HG02885 (cell line): ENCODE results near the gene KCNIP1.
"Not testable (repeated sequence)": the region's sequence is repeated elsewhere in the genome, so short reads cannot be mapped to it uniquely, and the experiment has no call there.

ENCODE experiments used
- ATAC-seq: cut with Tn5 transposase; IDR thresholded peaks from one replicate; pipeline ENCODE4 v1.9.1; 2021; ENCODE audit warnings: mild to moderate bottlenecking; ENCODE audit not compliant: unreplicated experiment, poor library complexity

KCNIP1 gene

GRCh38 chr5:170533383-170533782 is 29.6 kb downstream of the KCNIP1 start:
- ATAC-seq, result no peak

- ATAC-seq, result no peak
Observed at GRCh38 chr5:170534177-170534576, 30.4 kb downstream of the KCNIP1 start.

DNA sequence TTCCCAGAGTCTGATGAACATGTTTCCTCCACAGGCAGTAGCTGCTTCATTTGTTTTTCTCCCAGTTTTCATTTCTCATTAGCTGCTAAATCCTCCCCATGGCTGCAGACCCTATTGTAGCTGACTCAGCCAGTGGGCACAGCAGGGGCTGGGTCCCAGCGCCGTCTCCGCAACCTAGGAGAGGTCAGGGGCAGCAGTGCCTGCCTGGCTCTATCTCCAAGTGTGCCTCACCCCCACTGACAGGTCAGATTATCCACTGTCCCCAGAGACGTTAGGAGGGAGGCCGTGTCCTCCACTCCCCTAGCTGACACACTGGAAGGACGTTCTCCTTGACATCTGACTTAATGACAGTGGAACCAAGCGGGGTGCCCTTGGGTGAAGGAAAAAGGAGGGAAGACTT is 31.1 kb downstream of the KCNIP1 start:
- ATAC-seq, result no peak

DNA sequence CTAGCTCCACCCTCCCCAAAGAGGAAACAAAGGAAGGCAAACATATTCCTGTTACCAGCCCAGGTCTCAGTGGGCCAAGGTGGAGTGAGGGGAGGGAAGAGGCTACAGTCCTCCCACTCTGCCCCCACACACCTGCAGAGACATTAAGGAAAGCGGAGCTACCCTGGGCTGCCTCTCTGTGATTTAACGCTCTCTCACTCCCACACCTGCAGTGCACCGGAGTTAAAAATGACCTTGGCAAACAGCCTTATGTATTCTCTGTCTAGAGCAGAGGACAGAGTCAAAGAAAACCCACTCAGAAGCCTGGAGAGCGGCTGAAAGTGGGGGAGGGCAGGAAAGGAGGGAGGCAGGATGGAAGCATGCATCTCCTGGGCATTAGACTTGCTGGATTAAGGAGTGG is 32.7 kb downstream of the KCNIP1 start:
- no peak for ATAC-seq

- ATAC-seq, result no peak
Observed at GRCh38 chr5:170537451-170538095, 33.8 kb downstream of the KCNIP1 start.

- ATAC-seq, result no peak
Observed at GRCh38 chr5:170538096-170538465, 34.3 kb downstream of the KCNIP1 start.

DNA sequence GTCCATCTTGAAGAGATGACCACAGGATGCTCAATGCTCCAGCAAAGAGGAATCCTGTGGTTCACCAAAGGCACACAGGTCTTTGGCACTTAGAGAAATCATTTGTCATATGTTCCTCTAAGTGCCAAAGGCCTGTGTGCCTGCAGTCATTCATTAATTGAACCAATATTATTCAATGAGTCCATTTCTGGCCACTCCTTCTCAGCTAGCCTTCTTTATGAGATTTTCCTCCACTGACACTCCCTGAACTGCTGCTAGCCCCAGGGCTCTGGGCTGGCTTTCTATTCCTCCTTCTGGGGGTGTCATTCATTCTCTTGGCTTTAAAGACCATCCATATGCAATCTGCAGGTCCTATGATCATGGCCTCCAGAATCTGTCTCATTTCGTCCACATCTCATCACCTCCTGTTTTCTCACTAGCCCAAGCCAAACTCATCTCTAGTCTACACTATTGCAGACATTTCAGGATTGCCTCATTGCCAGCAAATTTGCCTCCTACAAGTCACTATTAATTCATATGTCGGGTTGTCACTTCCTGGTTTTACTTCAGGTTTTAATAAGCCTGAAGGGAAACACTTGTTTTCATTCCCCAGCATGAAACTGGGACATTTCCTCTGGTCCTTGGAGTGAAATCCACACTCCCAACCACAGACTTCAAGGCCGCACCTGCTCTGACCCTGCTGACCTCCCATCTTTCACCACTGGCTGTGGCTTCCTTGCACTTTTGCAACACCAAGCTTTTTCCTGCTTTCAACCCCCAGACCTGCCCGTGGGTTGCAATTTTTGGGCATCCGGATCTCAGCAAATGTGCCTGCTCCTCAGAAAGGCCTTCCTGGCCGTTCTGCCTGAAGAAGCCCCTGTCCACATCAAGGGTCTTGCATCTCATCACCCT is 35.1 kb downstream of the KCNIP1 start:
- ATAC-seq, result no peak

DNA sequence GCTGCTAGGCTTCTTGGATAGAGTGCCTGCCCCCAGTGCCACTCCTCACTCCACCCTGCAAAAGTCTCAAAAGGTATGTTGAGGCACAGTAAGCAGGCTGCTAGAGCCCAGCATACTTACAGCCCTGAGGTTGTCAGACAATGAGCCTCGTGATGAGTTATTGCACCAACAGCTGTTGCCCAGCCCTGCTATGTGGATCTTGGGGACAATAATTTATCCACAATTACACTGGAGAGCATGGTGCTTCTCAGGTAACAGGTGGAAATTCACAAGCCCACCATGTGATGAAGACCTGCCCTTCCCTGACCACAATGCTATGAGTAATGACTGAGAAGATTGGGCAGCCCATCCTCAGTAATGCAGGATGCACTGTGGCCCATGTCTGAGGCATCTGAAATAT is 36.5 kb downstream of the KCNIP1 start:
- ATAC-seq, result no peak

DNA sequence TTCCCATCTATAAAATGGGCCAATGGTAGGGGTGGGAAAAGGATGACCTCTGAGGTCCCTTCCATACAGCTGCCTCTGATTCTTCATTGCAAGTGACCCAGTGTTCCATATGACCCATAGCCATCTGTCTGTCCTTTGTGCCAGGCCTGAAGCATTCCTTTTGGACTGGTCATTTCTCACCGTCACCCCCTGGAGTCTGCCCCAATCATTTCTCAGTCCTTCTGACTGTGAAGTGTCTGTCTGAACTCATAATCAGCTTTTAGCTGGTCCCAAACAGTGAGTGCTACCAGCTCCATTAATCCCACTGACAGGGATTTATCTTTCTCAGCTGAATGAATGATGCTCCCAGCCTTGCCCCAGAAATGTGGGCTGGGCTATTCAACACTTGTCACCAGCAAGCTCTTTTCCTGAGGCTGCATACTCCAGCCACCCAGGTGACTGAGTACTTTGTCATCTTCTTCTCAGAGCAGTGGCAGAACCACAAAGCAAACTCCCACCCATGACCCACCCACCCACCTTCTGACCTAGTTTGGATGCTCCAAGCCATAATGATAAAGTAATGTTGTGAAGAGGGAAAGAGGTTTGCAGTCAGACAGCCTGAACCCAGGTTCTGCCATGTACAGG is 37.4 kb downstream of the KCNIP1 start:
- ATAC-seq, result no peak

DNA sequence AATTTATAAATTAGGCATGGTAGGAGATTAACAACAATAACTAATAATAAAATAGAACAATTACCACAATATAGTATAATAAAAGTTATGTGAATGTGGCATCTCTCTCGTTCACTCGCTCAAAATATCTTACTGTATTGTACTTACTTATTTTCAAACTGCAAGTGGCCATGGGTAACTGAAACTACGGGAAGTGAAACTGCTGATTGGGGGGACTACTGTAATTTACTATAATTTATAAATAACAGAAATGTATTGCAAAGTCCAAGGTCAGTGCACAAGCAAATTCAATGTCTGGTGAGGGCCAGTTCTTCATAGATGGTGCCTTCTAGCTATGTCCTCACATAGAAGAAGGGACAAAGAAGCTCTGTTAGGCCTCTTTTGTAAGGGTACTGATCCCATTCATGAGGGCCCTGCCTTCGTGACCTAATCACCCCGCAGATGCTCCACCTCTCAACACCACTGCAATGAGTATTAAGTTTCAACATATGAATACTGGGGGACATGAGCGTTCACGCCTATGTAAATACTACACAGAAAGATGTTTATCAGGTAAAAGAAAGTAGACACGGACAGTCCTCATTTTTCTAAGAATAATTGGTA is 39.0 kb downstream of the KCNIP1 start:
- ATAC-seq, result no peak

DNA sequence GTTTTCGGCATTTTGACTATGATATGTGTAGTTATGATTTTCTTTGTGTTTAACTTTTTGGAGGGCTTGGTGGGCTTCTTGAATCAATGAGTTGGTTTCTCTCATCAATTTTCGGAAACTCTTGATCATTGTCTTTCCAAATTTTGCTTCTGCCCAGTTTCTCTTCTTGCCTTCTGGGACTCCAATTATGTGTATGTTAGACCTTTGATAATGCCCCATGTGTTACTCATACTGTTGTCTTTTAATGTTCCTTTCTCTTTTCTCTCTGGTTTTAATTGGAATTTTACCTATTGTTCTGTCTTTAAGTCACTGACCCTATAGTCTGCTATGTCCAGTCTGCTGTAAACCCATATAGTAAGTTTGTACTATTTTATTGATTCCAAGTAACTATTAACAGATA is 41.5 kb downstream of the KCNIP1 start:
- no peak for ATAC-seq

DNA sequence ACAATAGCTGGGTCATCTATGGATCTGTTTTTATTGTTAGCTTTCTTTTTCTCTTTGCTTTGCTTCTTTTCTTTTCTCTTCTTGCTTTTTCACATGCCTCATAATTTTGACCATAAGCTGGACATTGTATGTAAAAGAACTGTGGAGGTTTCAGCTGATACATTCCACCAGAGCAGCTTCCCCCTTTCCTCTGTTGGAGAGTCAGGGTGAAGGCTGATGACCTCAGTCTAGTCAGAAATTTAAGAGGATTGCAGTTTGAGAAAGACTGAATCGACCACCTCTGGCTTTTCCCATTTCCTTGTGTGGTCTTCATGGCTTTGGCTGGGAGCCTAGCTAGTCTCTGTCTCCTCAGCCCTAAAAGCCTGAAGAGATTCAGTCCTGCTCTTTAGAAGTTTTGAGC is 42.0 kb downstream of the KCNIP1 start:
- ATAC-seq, result no peak

- no peak for ATAC-seq
Observed at GRCh38 chr5:170546282-170546681, 42.5 kb downstream of the KCNIP1 start.

GRCh38 chr5:170550382-170550781 is 46.6 kb downstream of the KCNIP1 start:
- not testable (repeated sequence) for ATAC-seq

GRCh38 chr5:170551076-170551475 is 47.3 kb downstream of the KCNIP1 start:
- ATAC-seq, result no peak

- no peak for ATAC-seq
Observed at GRCh38 chr5:170551622-170552021, 47.8 kb downstream of the KCNIP1 start.

DNA sequence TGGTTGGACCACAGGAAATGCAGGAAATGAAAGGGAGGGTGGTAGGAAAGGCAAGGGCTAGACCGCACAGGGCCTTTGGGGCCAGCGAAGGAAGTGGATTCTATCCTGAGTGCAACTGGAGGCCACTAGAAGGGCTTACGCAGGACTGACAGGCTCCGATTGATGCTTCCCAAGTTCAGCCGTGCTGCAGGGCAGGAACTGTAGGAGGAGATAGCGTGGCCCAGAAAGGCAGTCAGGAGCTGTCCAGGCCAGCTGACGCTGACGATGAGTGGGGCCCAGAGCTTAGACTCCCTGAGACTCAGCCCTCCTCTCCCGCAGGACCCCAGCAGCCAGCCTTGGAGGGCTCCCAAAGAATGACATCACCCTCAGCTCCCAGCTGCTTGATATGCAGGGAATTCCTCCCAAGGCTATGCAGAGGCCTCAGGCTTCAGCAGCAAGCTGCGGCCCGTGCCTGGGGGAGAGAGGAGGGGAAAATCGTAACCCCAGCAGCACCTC is 48.8 kb downstream of the KCNIP1 start:
- ATAC-seq, result no peak

- ATAC-seq, result no peak
Observed at GRCh38 chr5:170553218-170553617, 49.4 kb downstream of the KCNIP1 start.

- no peak for ATAC-seq
Observed at GRCh38 chr5:170554521-170555267, 50.9 kb downstream of the KCNIP1 start.

DNA sequence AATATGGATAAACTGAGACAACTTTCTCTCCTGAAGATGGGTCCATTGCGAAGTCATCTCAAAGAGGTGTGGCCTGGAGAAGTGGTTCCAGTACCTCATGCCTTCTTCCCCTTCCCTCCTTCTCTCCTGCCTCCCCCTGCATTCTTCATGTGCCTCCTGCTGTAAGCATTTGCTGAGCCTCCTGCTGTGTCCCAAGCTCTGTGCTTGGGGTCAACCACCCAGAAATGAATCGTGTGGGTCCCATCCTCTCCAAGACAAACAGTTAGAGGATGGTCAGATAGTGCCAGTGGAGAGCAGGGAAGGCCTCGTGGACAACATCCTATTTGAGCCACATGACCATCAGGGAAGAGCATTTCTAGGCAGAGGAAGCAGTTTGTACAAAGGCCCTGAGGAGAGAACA is 53.5 kb downstream of the KCNIP1 start:
- no peak for ATAC-seq
